AG04450 (cell line): ENCODE results near the gene ARFGAP1. TPM values are rescaled to one million over a fixed set of nuclear protein-coding genes. Genes with fewer than 3 reads are reported as not detected.

Experiments
- CTCF ChIA-PET: fragments of 300-600, 350-600 bp; formaldehyde crosslinking; extraction: SDS; loops from one replicate; lab custom pipeline; 2022; ENCODE audit warnings: antibody characterized with exemption, inconsistent platforms; lab: Charles Lee
- POLR2A ChIA-PET: fragments of 350-600 bp; formaldehyde crosslinking; extraction: SDS; loops from one replicate; lab custom pipeline; 2021; ENCODE audit warnings: antibody characterized with exemption, inconsistent platforms; lab: Yijun Ruan, JAX
- DNase-seq: peaks from one replicate; pipeline ENCODE4 v3.0.0-alpha.2; 2011; ENCODE audit warnings: low read depth, low spot score
- H3K27ac ChIP-seq: one replicate; pipeline ENCODE4 v1.5.1; 2012; ENCODE audit warnings: low read depth, low read length, control low read depth
- H3K27me3 ChIP-seq: one replicate; pipeline ENCODE4 v1.6.0; 2012; ENCODE audit warnings: low read length; ENCODE audit not compliant: control insufficient read depth, insufficient read depth
- H3K4me3 ChIP-seq: 2 replicates; pipeline ENCODE4 v1.5.1; 2011; ENCODE audit warnings: mild to moderate bottlenecking, low read depth, low read length, control low read depth
- H3K9me3 ChIP-seq: 2 replicates; pipeline ENCODE4 v1.5.1; 2012; ENCODE audit warnings: low read length; ENCODE audit not compliant: control insufficient read depth, insufficient read depth
- CTCF ChIP-seq: IDR thresholded peaks from 2 replicates; pipeline ENCODE4 v1.5.1; 2011; ENCODE audit warnings: low read depth, low read length, control low read depth, inconsistent platforms
- polyA plus RNA-seq: library from polyadenylated mRNA; depleted of rRNA; stranded (reverse); fragments of >200 nt; gene quantifications from 2 replicates; pipeline ENCODE4 v1.2.3, GENCODE V29; 2011

Gene ARFGAP1
- polyA plus RNA-seq, 1 experiment = 52.6 TPM

GRCh38 chr20:63274381-63275228 is 2.0 kb downstream of the ARFGAP1 start:
- POLR2A ChIA-PET = no interaction called here
- Histone ChIP-seq H3K27me3 (no peaks in the 10 kb centered on the region), H3K4me3 (peak overlapping the region; percentile 49), H3K9me3 (no peaks in the 10 kb centered on the region), H3K27ac (no peak overlapping the region)
- no peak for TF ChIP-seq CTCF
- CTCF ChIA-PET = interaction anchor here (0.6 to 0.7 kb wide), 2 partner anchors 49 to 219 kb away, joined by 3 read pairs; no protein-coding TSS in a partner anchor
- no peak for DNase-seq

- no peaks in the 10 kb centered on the region for H3K9me3 ChIP-seq
- no peak overlapping the region for H3K4me3 ChIP-seq
- no peak for DNase-seq
- ChIA-PET POLR2A (no interaction called here), CTCF (no interaction called here)
- no peak for TF ChIP-seq CTCF
- no peak overlapping the region for H3K27ac ChIP-seq
- no peaks in the 10 kb centered on the region for H3K27me3 ChIP-seq
Measured at GRCh38 chr20:63275825-63276224, 3.2 kb downstream of the ARFGAP1 start.

GRCh38 chr20:63276956-63277355 is 4.3 kb downstream of the ARFGAP1 start:
- Histone ChIP-seq H3K9me3 (no peaks in the 10 kb centered on the region), H3K27ac (no peak overlapping the region), H3K27me3 (no peaks in the 10 kb centered on the region), H3K4me3 (no peak overlapping the region)
- CTCF ChIA-PET = interaction anchor here (2.7 kb wide), 1 partner anchor 54 kb away, joined by 11 read pairs; no protein-coding TSS in a partner anchor
- POLR2A ChIA-PET = interaction anchor here (0.6 kb wide), 1 partner anchor 8 kb away, joined by 4 read pairs; no protein-coding TSS in a partner anchor
- no peak for DNase-seq
- TF ChIP-seq CTCF = no peak

GRCh38 chr20:63277466-63278272 is 5.1 kb downstream of the ARFGAP1 start:
- DNase-seq = no peak
- Histone ChIP-seq H3K9me3 (no peaks in the 10 kb centered on the region), H3K27me3 (no peaks in the 10 kb centered on the region), H3K27ac (no peak overlapping the region), H3K4me3 (no peak overlapping the region)
- POLR2A ChIA-PET = no interaction called here
- CTCF ChIA-PET = interaction anchor here (2.7 kb wide), 1 partner anchor 54 kb away, joined by 11 read pairs; no protein-coding TSS in a partner anchor
- no peak for TF ChIP-seq CTCF
